Measurements from ENCODE around the gene CABLES2.
"Not testable (repeated sequence)": the region's sequence is repeated elsewhere in the genome, so short reads cannot be mapped to it uniquely, and the experiment has no call there.

CABLES2 gene

DNA sequence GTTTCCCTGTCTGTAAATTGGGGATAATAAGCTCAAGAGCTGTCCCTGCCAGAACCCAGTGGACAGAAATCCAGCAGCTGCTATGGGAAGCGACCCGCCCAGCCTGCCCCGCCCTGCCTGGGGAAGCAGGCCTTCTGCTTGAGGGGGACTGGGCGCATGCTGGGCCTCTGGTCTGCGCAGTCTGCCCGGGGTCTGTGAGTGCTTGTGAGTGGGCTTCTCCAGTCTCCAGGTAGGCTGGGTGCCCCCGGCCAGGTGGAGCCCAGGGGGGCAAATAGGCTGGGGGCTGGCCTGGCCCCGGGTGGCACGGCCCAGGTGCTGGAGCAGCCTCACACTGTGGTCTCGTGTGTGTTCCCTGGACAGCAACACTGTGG lies 20.9 kb upstream of the CABLES2 start:
- Histone ChIP-seq H3K36me3 (ENCODE audit: insufficient read depth, low read length) (no peaks in the 10 kb centered on the region), H4K20me1 (ENCODE audit: insufficient read depth, low read length) (no peaks in the 10 kb centered on the region), H3K27ac (ENCODE audit: low read depth, low read length, poor library complexity, severe bottlenecking) (no peak overlapping the region), H3K4me2 (ENCODE audit: low read length) (no peak overlapping the region), H3F3A (ENCODE audit: insufficient read depth, low read length) (no peaks in the 10 kb centered on the region), H3K79me2 (ENCODE audit: insufficient read depth, low read length) (no peaks in the 10 kb centered on the region), H2AFZ (ENCODE audit: low read length) (no peak overlapping the region), H3K4me1 (ENCODE audit: insufficient read depth, low read length, severe bottlenecking) (no peaks in the 10 kb centered on the region), H3K27me3 (ENCODE audit: insufficient read depth, low read length) (no peaks in the 10 kb centered on the region; the same call in 1 of the 2 replicates), H3K9ac (ENCODE audit: low read length) (no peak overlapping the region), H3K9me2 (ENCODE audit: low read depth, low read length) (no peaks in the 10 kb centered on the region), H3K9me3 (ENCODE audit: low read length) (no peaks in the 10 kb centered on the region), H3K4me3 (ENCODE audit: low read depth, low read length, poor library complexity, severe bottlenecking) (no peak overlapping the region)
- no peak for TF ChIP-seq CTCF (IDR thresholded peaks at IDR 0.05; ENCODE audit: low read length)
- TF ChIP-seq EZH2 (IDR thresholded peaks at IDR 0.05; ENCODE audit: borderline replicate concordance, low read length) = no peak

DNA sequence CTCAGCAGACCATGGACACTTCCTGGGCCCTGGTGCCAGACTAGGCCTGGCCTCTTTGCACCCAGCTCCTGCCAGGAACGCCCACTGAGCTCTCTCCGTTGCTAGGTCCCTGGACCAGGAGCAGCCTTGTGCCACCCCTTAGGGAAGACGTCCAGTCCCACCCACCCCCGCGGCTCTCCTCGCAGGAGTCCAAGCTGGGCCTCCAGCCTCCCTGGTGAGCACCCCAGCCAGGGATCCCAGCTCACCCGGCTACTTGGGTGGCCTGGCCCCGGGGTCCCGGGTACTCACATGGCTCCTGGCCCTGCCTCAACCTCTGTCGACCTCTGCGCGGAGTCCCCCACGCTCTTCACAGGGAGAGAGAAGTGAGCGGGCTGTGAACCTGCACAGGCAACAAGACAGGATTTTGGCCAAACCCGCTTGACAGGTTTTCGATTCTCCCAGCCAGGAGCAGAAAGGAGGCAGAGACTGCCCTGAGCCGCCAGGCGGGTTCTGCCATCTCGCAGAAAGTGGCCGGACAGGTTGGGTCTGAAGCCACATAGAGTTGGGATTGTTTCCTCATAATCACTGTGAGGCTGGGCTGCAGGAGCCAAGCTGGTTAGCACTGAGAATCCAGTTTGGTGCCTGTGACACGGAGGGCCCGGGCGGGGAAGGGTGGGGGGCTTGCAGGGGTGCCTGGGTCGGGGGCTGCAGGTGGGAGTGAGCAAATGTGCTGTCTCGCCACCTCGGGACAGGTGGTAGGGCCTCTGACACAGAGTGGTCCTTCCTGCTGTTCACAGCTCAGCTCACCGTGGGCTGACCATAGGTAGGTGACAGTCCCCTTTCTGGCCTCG lies 20.3 kb upstream of the CABLES2 start, which contains the start of gene RBBP8NL:
Gene RBBP8NL, minus strand, starts transcription at position 368 of the 830 bp plus-strand sequence. CDS start 7,892 bp downstream, outside the sequence.
- Histone ChIP-seq H3K9me2 (ENCODE audit: low read depth, low read length) (no peaks in the 10 kb centered on the region), H3K9ac (ENCODE audit: low read length) (no peak within 1 kb of the TSS), H3K79me2 (ENCODE audit: insufficient read depth, low read length) (no peaks in the 10 kb centered on the region), H3K4me3 (ENCODE audit: low read depth, low read length, poor library complexity, severe bottlenecking) (no peak within 1 kb of the TSS), H3K36me3 (ENCODE audit: insufficient read depth, low read length) (no peaks in the 10 kb centered on the region), H3K4me2 (ENCODE audit: low read length) (no peak within 1 kb of the TSS), H3F3A (ENCODE audit: insufficient read depth, low read length) (no peaks in the 10 kb centered on the region), H4K20me1 (ENCODE audit: insufficient read depth, low read length) (no peaks in the 10 kb centered on the region), H2AFZ (ENCODE audit: low read length) (no peak within 1 kb of the TSS), H3K4me1 (ENCODE audit: insufficient read depth, low read length, severe bottlenecking) (no peaks in the 10 kb centered on the region), H3K27ac (ENCODE audit: low read depth, low read length, poor library complexity, severe bottlenecking) (no peak within 1 kb of the TSS), H3K27me3 (ENCODE audit: insufficient read depth, low read length) (no peaks in the 10 kb centered on the region; the same call in 1 of the 2 replicates), H3K9me3 (ENCODE audit: low read length) (no peaks in the 10 kb centered on the region)
- TF ChIP-seq EZH2 (IDR thresholded peaks at IDR 0.05; ENCODE audit: borderline replicate concordance, low read length) (no peak), CTCF (IDR thresholded peaks at IDR 0.05; ENCODE audit: low read length) (no peak)

GRCh38 chr20:62426699-62427131 lies 19.6 kb upstream of the CABLES2 start:
- Histone ChIP-seq H4K20me1 (ENCODE audit: insufficient read depth, low read length) (no peaks in the 10 kb centered on the region), H3F3A (ENCODE audit: insufficient read depth, low read length) (no peaks in the 10 kb centered on the region), H3K36me3 (ENCODE audit: insufficient read depth, low read length) (no peaks in the 10 kb centered on the region), H3K9ac (ENCODE audit: low read length) (no peak overlapping the region), H3K9me2 (ENCODE audit: low read depth, low read length) (no peaks in the 10 kb centered on the region), H3K79me2 (ENCODE audit: insufficient read depth, low read length) (no peaks in the 10 kb centered on the region), H3K27ac (ENCODE audit: low read depth, low read length, poor library complexity, severe bottlenecking) (no peak overlapping the region), H3K4me3 (ENCODE audit: low read depth, low read length, poor library complexity, severe bottlenecking) (no peak overlapping the region), H3K4me2 (ENCODE audit: low read length) (no peak overlapping the region), H3K27me3 (ENCODE audit: insufficient read depth, low read length) (no peaks in the 10 kb centered on the region; the same call in 1 of the 2 replicates), H2AFZ (ENCODE audit: low read length) (no peak overlapping the region), H3K4me1 (ENCODE audit: insufficient read depth, low read length, severe bottlenecking) (no peaks in the 10 kb centered on the region), H3K9me3 (ENCODE audit: low read length) (no peaks in the 10 kb centered on the region)
- no peak for TF ChIP-seq EZH2 (IDR thresholded peaks at IDR 0.05; ENCODE audit: borderline replicate concordance, low read length)

GRCh38 chr20:62426059-62426348 lies 18.9 kb upstream of the CABLES2 start:
- not testable (repeated sequence) for H3K9ac ChIP-seq (ENCODE audit: low read length); H3K27me3 ChIP-seq (ENCODE audit: insufficient read depth, low read length); H2AFZ ChIP-seq (ENCODE audit: low read length); H3K27ac ChIP-seq (ENCODE audit: low read depth, low read length, poor library complexity, severe bottlenecking); H3K4me2 ChIP-seq (ENCODE audit: low read length); H3K79me2 ChIP-seq (ENCODE audit: insufficient read depth, low read length); H3K4me1 ChIP-seq (ENCODE audit: insufficient read depth, low read length, severe bottlenecking); H3K9me3 ChIP-seq (ENCODE audit: low read length); H4K20me1 ChIP-seq (ENCODE audit: insufficient read depth, low read length); H3K9me2 ChIP-seq (ENCODE audit: low read depth, low read length); H3K4me3 ChIP-seq (ENCODE audit: low read depth, low read length, poor library complexity, severe bottlenecking); H3K36me3 ChIP-seq (ENCODE audit: insufficient read depth, low read length); H3F3A ChIP-seq (ENCODE audit: insufficient read depth, low read length)

Data from OCI-LY1 (cell line).